GM23338 (cell line): ENCODE measurements around the gene CNTRL. TPM values are rescaled to one million over a fixed set of nuclear protein-coding genes. Genes with fewer than 3 reads are reported as not detected.

Source experiments
- ATAC-seq: fragments of 200-7000 bp; cut with Tn5 transposase; 3 replicates; pipeline ENCODE4 v1.9.1; 2020
- DNase-seq: peaks from one replicate; pipeline ENCODE4 v3.0.0-alpha.2; 2015; ENCODE audit warnings: low spot score
- H2AFZ ChIP-seq: fragments of 200-600 bp; sonication (generic); 2 replicates; pipeline ENCODE4 v1.8.0; 2016; ENCODE audit warnings: antibody characterized with exemption, mild to moderate bottlenecking, moderate library complexity
- H3F3A ChIP-seq: fragments of 200-600 bp; sonication (generic); replicated peaks from 2 replicates; pipeline ENCODE4 v1.8.0; 2017; ENCODE audit warnings: antibody characterized with exemption, mixed run types, low read depth
- H3K27ac ChIP-seq: fragments of 200-600 bp; sonication (generic); 2 replicates; pipeline ENCODE4 v1.6.1; 2016; ENCODE audit warnings: low read depth
- H3K27me3 ChIP-seq: fragments of 200-600 bp; sonication (generic); 2 replicates; pipeline ENCODE4 v1.8.0; 2016; ENCODE audit warnings: mild to moderate bottlenecking, mixed run types, moderate library complexity; ENCODE audit not compliant: insufficient read depth
- H3K36me3 ChIP-seq: fragments of 200-600 bp; sonication (generic); 2 replicates; pipeline ENCODE4 v1.8.0; 2016; ENCODE audit warnings: mild to moderate bottlenecking; ENCODE audit not compliant: insufficient read depth
- H3K4me1 ChIP-seq: fragments of 200-600 bp; sonication (generic); 2 replicates; pipeline ENCODE4 v1.8.0; 2016; ENCODE audit warnings: mild to moderate bottlenecking, moderate library complexity; ENCODE audit not compliant: insufficient read depth
- H3K4me2 ChIP-seq: fragments of 200-600 bp; sonication (generic); 2 replicates; pipeline ENCODE4 v1.7.1; 2017; ENCODE audit warnings: mixed run types
- H3K4me3 ChIP-seq: fragments of 200-600 bp; sonication (generic); 2 replicates; pipeline ENCODE4 v1.6.1; 2016; ENCODE audit warnings: mixed run types
- H3K79me2 ChIP-seq: fragments of 200-600 bp; sonication (generic); replicated peaks from 2 replicates; pipeline ENCODE4 v1.8.0; 2017; ENCODE audit warnings: mild to moderate bottlenecking; ENCODE audit not compliant: insufficient read depth
- H3K9me2 ChIP-seq: fragments of 200-600 bp; sonication (generic); 2 replicates; pipeline ENCODE4 v1.8.0; 2017; ENCODE audit not compliant: insufficient read depth
- H4K20me1 ChIP-seq: fragments of 200-600 bp; sonication (generic); replicated peaks from 2 replicates; pipeline ENCODE4 v1.8.0; 2017; ENCODE audit warnings: mild to moderate bottlenecking; ENCODE audit not compliant: insufficient read depth
- H3K27ac Mint-ChIP-seq: 2 replicates; pipeline ENCODE4 v1.8.0; 2020; ENCODE audit warnings: inconsistent platforms, mild to moderate bottlenecking, moderate library complexity, mixed read lengths
- H3K27me3 Mint-ChIP-seq: 3 replicates; pipeline ENCODE4 v1.8.0; 2022; ENCODE audit warnings: low read depth, mild to moderate bottlenecking, moderate library complexity, mixed read lengths, inconsistent platforms; ENCODE audit not compliant: insufficient read depth, poor library complexity
- H3K36me3 Mint-ChIP-seq: 3 replicates; pipeline ENCODE4 v1.8.0; 2021; ENCODE audit warnings: low read depth, mild to moderate bottlenecking, inconsistent platforms, moderate library complexity, mixed read lengths
- H3K4me1 Mint-ChIP-seq: 3 replicates; pipeline ENCODE4 v1.8.0; 2020; ENCODE audit warnings: mild to moderate bottlenecking, inconsistent platforms, mixed read lengths
- H3K4me3 Mint-ChIP-seq: 3 replicates; pipeline ENCODE4 v1.8.0; 2021; ENCODE audit warnings: moderate library complexity, mild to moderate bottlenecking, inconsistent platforms, mixed read lengths
- H3K9me3 Mint-ChIP-seq: 3 replicates; pipeline ENCODE4 v1.8.0; 2020; ENCODE audit warnings: moderate library complexity, mild to moderate bottlenecking, inconsistent platforms, mixed read lengths
- CREB1 ChIP-seq: fragments of 250-450 bp; sonication (Bioruptor Pico); IDR thresholded peaks from 2 replicates; pipeline ENCODE4 v1.5.0; 2020; ENCODE audit warnings: low read depth, mild to moderate bottlenecking, moderate library complexity
- CTCF ChIP-seq, 2 experiments: fragments of 200-600 bp in 1 of 2; sonication (generic) in 1 of 2; conservative IDR thresholded peaks; 2 replicates each; pipeline versions ENCODE4 v1.5.1 to v1.6.1; 2016 to 2017; ENCODE audit warnings: antibody characterized with exemption in 2 of 2, low read depth in 2 of 2, mild to moderate bottlenecking in 2 of 2, moderate library complexity in 1 of 2
- ETS1 ChIP-seq: IDR thresholded peaks from 2 replicates; pipeline ENCODE4 v1.6.1; 2016; ENCODE audit warnings: antibody characterized with exemption
- EZH2 ChIP-seq: fragments of 200-600 bp; sonication (generic); IDR thresholded peaks from one replicate; pipeline ENCODE4 v1.8.0; 2017; ENCODE audit warnings: antibody characterized with exemption, mild to moderate bottlenecking, low read depth; ENCODE audit not compliant: unreplicated experiment
- EZH2phosphoT487 ChIP-seq: fragments of 200-600 bp; sonication (generic); IDR thresholded peaks from one replicate; pipeline ENCODE4 v1.8.1; 2018; ENCODE audit warnings: antibody characterized with exemption; ENCODE audit not compliant: unreplicated experiment
- JUNB ChIP-seq: IDR thresholded peaks from one replicate; pipeline ENCODE4 v1.6.1; 2016; ENCODE audit warnings: antibody characterized with exemption; ENCODE audit not compliant: unreplicated experiment
- NANOG ChIP-seq: IDR thresholded peaks from 2 replicates; pipeline ENCODE4 v1.6.1; 2016; ENCODE audit warnings: antibody characterized with exemption, borderline replicate concordance
- POLR2AphosphoS5 ChIP-seq: IDR thresholded peaks from 2 replicates; pipeline ENCODE4 v1.6.1; 2016; ENCODE audit warnings: antibody characterized with exemption, low read depth
- REST ChIP-seq: IDR thresholded peaks from one replicate; pipeline ENCODE4 v1.6.1; 2018; ENCODE audit warnings: antibody characterized with exemption; ENCODE audit not compliant: unreplicated experiment
- STAT1 ChIP-seq: IDR thresholded peaks from one replicate; pipeline ENCODE4 v1.6.1; 2016; ENCODE audit warnings: antibody characterized with exemption; ENCODE audit not compliant: unreplicated experiment
- ZNF114 ChIP-seq: fragments of 250-450 bp; sonication (Bioruptor Pico); IDR thresholded peaks from 2 replicates; pipeline ENCODE4 v1.5.0; 2020; ENCODE audit warnings: mild to moderate bottlenecking, moderate library complexity
- ZNF331 ChIP-seq: fragments of 250-450 bp; sonication (Bioruptor Pico); IDR thresholded peaks from 2 replicates; pipeline ENCODE4 v1.5.0; 2020; ENCODE audit warnings: low read depth, mild to moderate bottlenecking, moderate library complexity
- ZNF462 ChIP-seq: fragments of 250-450 bp; sonication (Bioruptor Pico); IDR thresholded peaks from 2 replicates; pipeline ENCODE4 v1.5.0; 2020; ENCODE audit warnings: mild to moderate bottlenecking, moderate library complexity
- polyA plus RNA-seq: library from polyadenylated mRNA; unstranded; fragments of >200 nt; fragmentation: Nextera tagmentation; extraction: Ambion mirVana; gene quantifications from 2 replicates; pipeline ENCODE4 v1.2.1, GENCODE V29; 2016
- total RNA-seq: library from RNA; depleted of rRNA; stranded (reverse); fragments of >200 nt; shearing (Covaris generic); gene quantifications from 2 replicates; pipeline ENCODE4 v1.2.3, GENCODE V29; 2014

CNTRL gene
- total and polyA plus RNA-seq, 2 experiments from 2014 or later = 9.2 to 11.7 TPM

- Mint-ChIP-seq H3K9me3 (no peaks in the 10 kb centered on the region; the same call in 2 of the 3 replicates), H3K4me1 (peaks cover 31% of the 10 kb centered on the region), H3K4me3 (no peak overlapping the region), H3K27ac (no peak overlapping the region), H3K36me3 (no peaks in the 10 kb centered on the region; the same call in 2 of the 3 replicates), H3K27me3 (peaks cover 7% of the 10 kb centered on the region)
- H2AFZ ChIP-seq = no peak overlapping the region
- H3K79me2 ChIP-seq = peaks cover 74% of the 10 kb centered on the region
- no peaks in the 10 kb centered on the region for H3K36me3 ChIP-seq
- ATAC-seq (no peak), DNase-seq (no peak)
- no peak overlapping the region for H3K4me2 ChIP-seq
- peaks cover 43% of the 10 kb centered on the region for H4K20me1 ChIP-seq
- H3K27ac ChIP-seq = no peak overlapping the region
- TF ChIP-seq CTCF (conservative IDR thresholded peaks at IDR 0.05; ENCODE audit: low read depth in 2 of 2) = no peak
- no peak for TF ChIP-seq ZNF114
- no peak for TF ChIP-seq REST
- no peak for TF ChIP-seq ZNF462 (CRISPR knock-in tag)
- TF ChIP-seq CREB1 = no peak
- no peak for TF ChIP-seq STAT1
- TF ChIP-seq POLR2AphosphoS5 = no peak
- TF ChIP-seq ZNF331 (CRISPR knock-in tag) = no peak
- TF ChIP-seq NANOG = no peak
- no peak for TF ChIP-seq EZH2phosphoT487
- TF ChIP-seq JUNB = no peak
- no peak for TF ChIP-seq EZH2
- no peak for TF ChIP-seq ETS1
- H3F3A ChIP-seq = no peaks in the 10 kb centered on the region
- no peaks in the 10 kb centered on the region for H3K9me2 ChIP-seq
- H3K4me1 ChIP-seq = peaks cover 21% of the 10 kb centered on the region
- H3K27me3 ChIP-seq = no peaks in the 10 kb centered on the region
- no peak overlapping the region for H3K4me3 ChIP-seq
Measured at GRCh38 chr9:121198512-121199042, 123.8 kb downstream of the CNTRL start.
